ENCODE measurements around the gene HES4. TPM values are rescaled to one million over a fixed set of nuclear protein-coding genes. Genes with fewer than 3 reads are reported as not detected.

Gene HES4
- total and polyA plus RNA-seq, 4 donors: 3.6 to 82.3 (median 39.4) TPM

Other genes starting within 250 kb of the HES4 start
- 10 to 100 TPM; 30.1 to 44.3 TPM for gene SAMD11, start 76.2 kb downstream of the HES4 start, total RNA-seq
- 1 to 10 TPM; 2.6 to 7.2 TPM for gene SAMD11, start 76.2 kb downstream of the HES4 start, polyA plus RNA-seq
- gene NOC2L, start 40.8 kb downstream of the HES4 start, total RNA-seq: 10 to 100 TPM; 35.8 to 41.4 TPM
- gene NOC2L, start 40.8 kb downstream of the HES4 start, polyA plus RNA-seq: 10 to 100 TPM; 17.3 to 55.5 TPM
- 10 to 100 TPM; 10.0 to 19.9 TPM for gene KLHL17, start 39.5 kb downstream of the HES4 start, total RNA-seq
- 10 to 100 TPM in 1 of 2 donors, 1 to 10 TPM in 1; 2.8 to 40.5 TPM for gene KLHL17, start 39.5 kb downstream of the HES4 start, polyA plus RNA-seq
- 1 to 10 TPM in 1 of 2 donors, under 1 TPM in 1; 0.52 to 1.2 TPM for gene PLEKHN1, start 33.6 kb downstream of the HES4 start, total RNA-seq
- gene PLEKHN1, start 33.6 kb downstream of the HES4 start, polyA plus RNA-seq: under 1 TPM; 0.13 to 0.61 TPM
- gene PERM1, start 18.0 kb downstream of the HES4 start, total RNA-seq: under 1 TPM; 0.42 to 0.49 TPM
- gene PERM1, start 18.0 kb downstream of the HES4 start, polyA plus RNA-seq: 1 to 10 TPM in 1 of 2 donors, under 1 TPM in 1; 0.50 to 1.5 TPM
- gene ISG15, start 13.4 kb upstream of the HES4 start, total RNA-seq: 10 to 100 TPM; 34.4 to 40.8 TPM
- gene ISG15, start 13.4 kb upstream of the HES4 start, polyA plus RNA-seq: 100 to 1,000 TPM in 1 of 2 donors, 10 to 100 TPM in 1; 79.5 to 104 TPM
- gene AGRN, start 20.0 kb upstream of the HES4 start, total RNA-seq: 10 to 100 TPM; 25.1 to 38.6 TPM
- gene AGRN, start 20.0 kb upstream of the HES4 start, polyA plus RNA-seq: 10 to 100 TPM in 1 of 2 donors, 1 to 10 TPM in 1; 4.3 to 20.1 TPM
- gene RNF223, start 74.2 kb upstream of the HES4 start, total RNA-seq: not detected
- gene RNF223, start 74.2 kb upstream of the HES4 start, polyA plus RNA-seq: not detected
- 10 to 100 TPM in 1 of 2 donors, 1 to 10 TPM in 1; 9.3 to 13.6 TPM for gene C1orf159, start 116.0 kb upstream of the HES4 start, total RNA-seq
- gene C1orf159, start 116.0 kb upstream of the HES4 start, polyA plus RNA-seq: 10 to 100 TPM in 1 of 2 donors, 1 to 10 TPM in 1; 4.0 to 35.4 TPM
- under 1 TPM in 1 of 2 donors, not detected in 1; 0.15 TPM for gene TTLL10, start 173.8 kb upstream of the HES4 start, total RNA-seq
- gene TTLL10, start 173.8 kb upstream of the HES4 start, polyA plus RNA-seq: not detected
- gene TNFRSF18, start 206.5 kb upstream of the HES4 start, total RNA-seq: 1 to 10 TPM; 1.0 to 1.1 TPM
- gene TNFRSF18, start 206.5 kb upstream of the HES4 start, polyA plus RNA-seq: 1 to 10 TPM in 1 of 2 donors, not detected in 1; 1.3 TPM
- gene TNFRSF4, start 214.1 kb upstream of the HES4 start, total RNA-seq: 1 to 10 TPM; 1.6 to 3.5 TPM
- gene TNFRSF4, start 214.1 kb upstream of the HES4 start, polyA plus RNA-seq: 1 to 10 TPM in 1 of 2 donors, not detected in 1; 1.0 TPM
- 100 to 1,000 TPM; 138 to 140 TPM for gene SDF4, start 231.9 kb upstream of the HES4 start, total RNA-seq
- 100 to 1,000 TPM in 1 of 2 donors, 10 to 100 TPM in 1; 73.3 to 158 TPM for gene SDF4, start 231.9 kb upstream of the HES4 start, polyA plus RNA-seq
- gene B3GALT6, start 232.1 kb upstream of the HES4 start, total RNA-seq: 10 to 100 TPM; 11.3 to 12.8 TPM
- 1 to 10 TPM; 2.5 to 9.3 TPM for gene B3GALT6, start 232.1 kb upstream of the HES4 start, polyA plus RNA-seq
- 1 to 10 TPM; 3.9 to 4.3 TPM for gene C1QTNF12, start 246.6 kb upstream of the HES4 start, total RNA-seq
- 10 to 100 TPM in 1 of 2 donors, 1 to 10 TPM in 1; 3.4 to 10.0 TPM for gene C1QTNF12, start 246.6 kb upstream of the HES4 start, polyA plus RNA-seq

Measured in aorta (tissue), 4 donors.